ENCODE data around the gene WDR91.
"Not testable (repeated sequence)": the region's sequence is repeated elsewhere in the genome, so short reads cannot be mapped to it uniquely, and the experiment has no call there.

WDR91 gene

GRCh38 chr7:135178364-135178763, 33.0 kb downstream of the WDR91 start:
- no peak for TF ChIP-seq CTCF (IDR thresholded peaks at IDR 0.05; ENCODE audit: insufficient read depth, missing control alignments)
- FAIRE-seq (no peak), DNase-seq (ENCODE audit: insufficient read length, low spot score) (no peak)

GRCh38 chr7:135177028-135177696, 34.2 kb downstream of the WDR91 start:
- no peak for DNase-seq (ENCODE audit: insufficient read length, low spot score)
- FAIRE-seq: no peak
- TF ChIP-seq CTCF (IDR thresholded peaks at IDR 0.05; ENCODE audit: insufficient read depth, missing control alignments): no peak

- FAIRE-seq: no peak
- TF ChIP-seq CTCF (IDR thresholded peaks at IDR 0.05; ENCODE audit: insufficient read depth, missing control alignments): no peak
Observed at GRCh38 chr7:135175931-135176330, 35.4 kb downstream of the WDR91 start.

GRCh38 chr7:135174941-135175340, 36.4 kb downstream of the WDR91 start:
- DNase-seq (ENCODE audit: insufficient read length, low spot score) (no peak), FAIRE-seq (no peak)
- no peak for TF ChIP-seq CTCF (IDR thresholded peaks at IDR 0.05; ENCODE audit: insufficient read depth, missing control alignments)

More at GRCh38 chr7:135175931-135176330, 35.4 kb downstream of the WDR91 start:
- no peak for DNase-seq (ENCODE audit: insufficient read length, low spot score)

- FAIRE-seq; DNase-seq (ENCODE audit: insufficient read length, low spot score): not testable (repeated sequence)
Observed at GRCh38 chr7:135173916-135174315, 37.4 kb downstream of the WDR91 start.

- not testable (repeated sequence) for DNase-seq (ENCODE audit: insufficient read length, low spot score); FAIRE-seq
Observed at GRCh38 chr7:135171581-135172291, 39.6 kb downstream of the WDR91 start.

GRCh38 chr7:135170998-135171481, 40.3 kb downstream of the WDR91 start:
- not testable (repeated sequence) for DNase-seq (ENCODE audit: insufficient read length, low spot score); FAIRE-seq

GRCh38 chr7:135170274-135170997, 40.9 kb downstream of the WDR91 start, which contains the start of gene CYREN:
CYREN (minus strand) TSS chr7:135170707; CDS start chr7:135168922, 1,785 bp downstream.
- peak; percentile 70 for TF ChIP-seq CTCF (IDR thresholded peaks at IDR 0.05; ENCODE audit: insufficient read depth, missing control alignments)
- peak; percentile 91 for DNase-seq (ENCODE audit: insufficient read length, low spot score)
- no peak for FAIRE-seq
